GM18870 (cell line): ENCODE measurements around the gene ZNF771.
"Not testable (repeated sequence)": the region's sequence is repeated elsewhere in the genome, so short reads cannot be mapped to it uniquely, and the experiment has no call there.

ENCODE experiments used
- ATAC-seq: cut with Tn5 transposase; IDR thresholded peaks from one replicate; pipeline ENCODE4 v1.9.1; 2021; ENCODE audit warnings: moderate library complexity; ENCODE audit not compliant: unreplicated experiment

ZNF771 gene

GRCh38 chr16:30429678-30430427 lies 22.4 kb downstream of the ZNF771 start, which contains the start of gene DCTPP1:
DCTPP1 (minus strand) TSS chr16:30430030; CDS start chr16:30429980, 50 bp downstream.
- peak; percentile 93 for ATAC-seq

- ATAC-seq = no peak
Measured at GRCh38 chr16:30430428-30430970, 23.1 kb downstream of the ZNF771 start.

- no peak for ATAC-seq
Measured at GRCh38 chr16:30434852-30435251, 27.4 kb downstream of the ZNF771 start.

GRCh38 chr16:30437511-30438046 lies 30.2 kb downstream of the ZNF771 start:
- no peak for ATAC-seq

GRCh38 chr16:30438835-30439234 lies 31.4 kb downstream of the ZNF771 start:
- ATAC-seq = no peak

- no peak for ATAC-seq
Measured at GRCh38 chr16:30439720-30440348, 32.4 kb downstream of the ZNF771 start.

GRCh38 chr16:30443631-30444030 lies 36.2 kb downstream of the ZNF771 start:
- ATAC-seq = no peak

- ATAC-seq = no peak
Measured at GRCh38 chr16:30444231-30445148, 37.1 kb downstream of the ZNF771 start.

- ATAC-seq = no peak
Measured at GRCh38 chr16:30445149-30445407, 37.7 kb downstream of the ZNF771 start.

GRCh38 chr16:30445408-30446202 lies 38.2 kb downstream of the ZNF771 start, which contains the start of gene SEPHS2:
SEPHS2 (minus strand) TSS chr16:30445874; CDS start chr16:30445727, 147 bp downstream.
- peak; percentile 61 for ATAC-seq

GRCh38 chr16:30446203-30446595 lies 38.8 kb downstream of the ZNF771 start:
- ATAC-seq = no peak

GRCh38 chr16:30447512-30448226 lies 40.3 kb downstream of the ZNF771 start:
- ATAC-seq = no peak

- ATAC-seq = no peak
Measured at GRCh38 chr16:30449116-30449435, 41.7 kb downstream of the ZNF771 start.

- ATAC-seq = not testable (repeated sequence)
Measured at GRCh38 chr16:30452709-30453580, 45.5 kb downstream of the ZNF771 start.

GRCh38 chr16:30456302-30456701 lies 48.9 kb downstream of the ZNF771 start:
- no peak for ATAC-seq

- no peak for ATAC-seq
Measured at GRCh38 chr16:30457256-30457655, 49.9 kb downstream of the ZNF771 start.

GRCh38 chr16:30457743-30458560 lies 50.5 kb downstream of the ZNF771 start:
- ATAC-seq = no peak
